ENCODE measurements around the gene FBXO44.

DNA sequence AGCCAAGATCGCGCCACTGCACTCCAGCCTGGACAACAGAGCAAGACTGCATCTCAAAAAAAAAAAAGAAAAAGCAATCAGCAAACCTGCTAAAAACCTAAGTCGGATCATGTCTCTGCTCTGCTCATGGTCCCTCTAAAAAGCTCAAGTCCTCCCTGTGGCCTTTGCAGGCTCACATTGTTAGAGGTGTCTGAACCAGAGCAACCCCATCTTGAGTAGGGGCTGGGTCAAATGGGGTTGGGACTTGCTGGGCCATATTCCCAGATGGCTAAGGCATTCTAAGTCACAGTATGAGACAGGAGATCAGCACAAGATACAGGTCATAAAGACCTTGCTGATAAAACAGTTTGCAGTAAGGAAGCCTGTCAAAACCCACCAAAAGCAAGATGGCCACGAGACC lies 33.8 kb downstream of the FBXO44 start:
- TF ChIP-seq POLR2A (IDR thresholded peaks at IDR 0.05) (no peak), POLR2AphosphoS5 (IDR thresholded peaks at IDR 0.05) (no peak)
- TF ChIP-seq, protein P1, sequence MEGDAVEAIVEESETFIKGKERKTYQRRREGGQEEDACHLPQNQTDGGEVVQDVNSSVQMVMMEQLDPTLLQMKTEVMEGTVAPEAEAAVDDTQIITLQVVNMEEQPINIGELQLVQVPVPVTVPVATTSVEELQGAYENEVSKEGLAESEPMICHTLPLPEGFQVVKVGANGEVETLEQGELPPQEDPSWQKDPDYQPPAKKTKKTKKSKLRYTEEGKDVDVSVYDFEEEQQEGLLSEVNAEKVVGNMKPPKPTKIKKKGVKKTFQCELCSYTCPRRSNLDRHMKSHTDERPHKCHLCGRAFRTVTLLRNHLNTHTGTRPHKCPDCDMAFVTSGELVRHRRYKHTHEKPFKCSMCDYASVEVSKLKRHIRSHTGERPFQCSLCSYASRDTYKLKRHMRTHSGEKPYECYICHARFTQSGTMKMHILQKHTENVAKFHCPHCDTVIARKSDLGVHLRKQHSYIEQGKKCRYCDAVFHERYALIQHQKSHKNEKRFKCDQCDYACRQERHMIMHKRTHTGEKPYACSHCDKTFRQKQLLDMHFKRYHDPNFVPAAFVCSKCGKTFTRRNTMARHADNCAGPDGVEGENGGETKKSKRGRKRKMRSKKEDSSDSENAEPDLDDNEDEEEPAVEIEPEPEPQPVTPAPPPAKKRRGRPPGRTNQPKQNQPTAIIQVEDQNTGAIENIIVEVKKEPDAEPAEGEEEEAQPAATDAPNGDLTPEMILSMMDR (IDR thresholded peaks at IDR 0.05 in 8 of 11, conservative IDR thresholded peaks at IDR 0.05 in 3 of 11), result no peak
